ENCODE results near the gene ANKDD1B. TPM values are rescaled to one million over a fixed set of nuclear protein-coding genes. Genes with fewer than 3 reads are reported as not detected.

Gene ANKDD1B
- total RNA-seq, 3 donors from 2014 or later (not counting 1 experiment from before 2014, with no cell fraction given), result 0.52 to 0.66 (median 0.55) TPM

- no peak for ATAC-seq
- no peak overlapping the region for H3K27ac Mint-ChIP-seq
- TF ChIP-seq CTCF (IDR thresholded peaks at IDR 0.05), result no peak
- H3K27me3 Mint-ChIP-seq (ENCODE audit: low read depth in 2 of 2), result peaks cover 0 to 5% of the 10 kb centered on the region in 2 donors
- Histone ChIP-seq H3K4me1 (ENCODE audit: control insufficient read depth, insufficient read depth, low read length) (peaks cover 9% of the 10 kb centered on the region), H3K36me3 (ENCODE audit: control insufficient read depth, insufficient read depth, low read length) (no peaks in the 10 kb centered on the region), H3K27me3 (ENCODE audit: control insufficient read depth, insufficient read depth, low read length) (peaks cover 7% of the 10 kb centered on the region), H3K27ac (ENCODE audit: low read length) (no peak overlapping the region), H3K9me3 (ENCODE audit: control insufficient read depth, insufficient read depth, low read length) (no peaks in the 10 kb centered on the region), H3K4me3 (ENCODE audit: low read length) (no peak overlapping the region)
- intact Hi-C loops (cut with micrococcal nuclease), result no loop called here
- peaks cover 5% of the 10 kb centered on the region in 2 donors for H3K4me1 Mint-ChIP-seq
- no peak for DNase-seq
- H3K9me3 Mint-ChIP-seq, result no peaks in the 10 kb centered on the region
- no peak overlapping the region for H3K4me3 Mint-ChIP-seq
- H3K36me3 Mint-ChIP-seq, result no peaks in the 10 kb centered on the region
- 100% methylated on average over 3 of the region's 3 CpGs for WGBS (ENCODE audit: insufficient coverage)
Measured at GRCh38 chr5:75612901-75613300, 1.6 kb downstream of the ANKDD1B start.

GRCh38 chr5:75614176-75614575 lies 2.9 kb downstream of the ANKDD1B start:
- H3K27ac Mint-ChIP-seq, result no peak overlapping the region
- no peaks in the 10 kb centered on the region for H3K9me3 ChIP-seq (ENCODE audit: control insufficient read depth, insufficient read depth, low read length)
- peaks cover 5% of the 10 kb centered on the region in 2 donors for H3K4me1 Mint-ChIP-seq
- peaks cover 7% of the 10 kb centered on the region for H3K27me3 ChIP-seq (ENCODE audit: control insufficient read depth, insufficient read depth, low read length)
- no peaks in the 10 kb centered on the region for H3K36me3 Mint-ChIP-seq
- no peaks in the 10 kb centered on the region for H3K9me3 Mint-ChIP-seq
- no peak overlapping the region for H3K4me3 ChIP-seq (ENCODE audit: low read length)
- H3K27ac ChIP-seq (ENCODE audit: low read length), result no peak overlapping the region
- DNase-seq (no peak), ATAC-seq (no peak)
- H3K4me3 Mint-ChIP-seq, result no peak overlapping the region
- intact Hi-C loops (cut with micrococcal nuclease), result no loop called here
- 94% methylated on average over 1 of the region's 1 CpG for WGBS (ENCODE audit: insufficient coverage)
- no peak for TF ChIP-seq CTCF (IDR thresholded peaks at IDR 0.05)
- no peaks in the 10 kb centered on the region for H3K36me3 ChIP-seq (ENCODE audit: control insufficient read depth, insufficient read depth, low read length)
- H3K27me3 Mint-ChIP-seq (ENCODE audit: low read depth in 2 of 2), result peaks cover 0 to 5% of the 10 kb centered on the region in 2 donors
- peaks cover 9% of the 10 kb centered on the region for H3K4me1 ChIP-seq (ENCODE audit: control insufficient read depth, insufficient read depth, low read length)

GRCh38 chr5:75616371-75616881 lies 5.2 kb downstream of the ANKDD1B start:
- Histone ChIP-seq H3K27me3 (ENCODE audit: control insufficient read depth, insufficient read depth, low read length) (peaks cover 7% of the 10 kb centered on the region), H3K4me1 (ENCODE audit: control insufficient read depth, insufficient read depth, low read length) (peaks cover 5% of the 10 kb centered on the region), H3K9me3 (ENCODE audit: control insufficient read depth, insufficient read depth, low read length) (no peaks in the 10 kb centered on the region), H3K4me3 (ENCODE audit: low read length) (no peak overlapping the region), H3K36me3 (ENCODE audit: control insufficient read depth, insufficient read depth, low read length) (no peaks in the 10 kb centered on the region), H3K27ac (ENCODE audit: low read length) (no peak overlapping the region)
- ATAC-seq (no peak), DNase-seq (no peak)
- 89% methylated on average over 4 of the region's 4 CpGs for WGBS (ENCODE audit: insufficient coverage)
- no peak for TF ChIP-seq CTCF (IDR thresholded peaks at IDR 0.05)
- H3K9me3 Mint-ChIP-seq, result no peaks in the 10 kb centered on the region
- intact Hi-C loops (cut with micrococcal nuclease), result no loop called here
- peaks cover 0 to 2% of the 10 kb centered on the region in 2 donors for H3K27me3 Mint-ChIP-seq (ENCODE audit: low read depth in 2 of 2)
- H3K4me3 Mint-ChIP-seq, result no peak overlapping the region
- no peaks in the 10 kb centered on the region for H3K36me3 Mint-ChIP-seq
- no peaks in the 10 kb centered on the region for H3K4me1 Mint-ChIP-seq
- no peak overlapping the region for H3K27ac Mint-ChIP-seq

- no peaks in the 10 kb centered on the region for H3K9me3 Mint-ChIP-seq
- no peak overlapping the region for H3K27ac Mint-ChIP-seq
- no peaks in the 10 kb centered on the region for H3K4me1 Mint-ChIP-seq
Measured at GRCh38 chr5:75616971-75617621, 5.8 kb downstream of the ANKDD1B start.

More at GRCh38 chr5:75616971-75617621, 5.8 kb downstream of the ANKDD1B start:
- Mint-ChIP-seq H3K27me3 (ENCODE audit: low read depth in 2 of 2) (peaks cover 0 to 2% of the 10 kb centered on the region in 2 donors), H3K4me3 (no peak overlapping the region), H3K36me3 (no peaks in the 10 kb centered on the region)
- WGBS (ENCODE audit: insufficient coverage), result 95% methylated on average over 7 of the region's 7 CpGs
- TF ChIP-seq CTCF (IDR thresholded peaks at IDR 0.05), result no peak
- Histone ChIP-seq H3K27ac (ENCODE audit: low read length) (no peak overlapping the region), H3K9me3 (ENCODE audit: control insufficient read depth, insufficient read depth, low read length) (no peaks in the 10 kb centered on the region), H3K36me3 (ENCODE audit: control insufficient read depth, insufficient read depth, low read length) (no peaks in the 10 kb centered on the region), H3K27me3 (ENCODE audit: control insufficient read depth, insufficient read depth, low read length) (peaks cover 3% of the 10 kb centered on the region), H3K4me1 (ENCODE audit: control insufficient read depth, insufficient read depth, low read length) (no peaks in the 10 kb centered on the region), H3K4me3 (ENCODE audit: low read length) (no peak overlapping the region)
- ATAC-seq (no peak), DNase-seq (no peak)
- intact Hi-C loops (cut with micrococcal nuclease), result no loop called here
